Suprapubic skin (tissue), 4 donors: ENCODE results near the gene ADAP1. TPM values are rescaled to one million over a fixed set of nuclear protein-coding genes. Genes with fewer than 3 reads are reported as not detected.
A peak's percentile ranks its signal among the peaks of the same experiment; 100 is the strongest.

Source experiments
- DNase-seq, 2 donors: peaks; one replicate each; pipeline ENCODE4 v3.0.0-alpha.2; 2019; ENCODE audit warnings: low spot score in 2 of 2
- H3K27ac ChIP-seq: fragments of 200-600 bp; sonication (generic); one replicate; pipeline ENCODE4 v1.5.1; 2019
- H3K27me3 ChIP-seq: fragments of 200-600 bp; sonication (generic); one replicate; pipeline ENCODE4 v1.5.1; 2019
- H3K36me3 ChIP-seq: fragments of 200-600 bp; sonication (generic); one replicate; pipeline ENCODE4 v1.5.1; 2019
- H3K4me1 ChIP-seq: fragments of 200-600 bp; sonication (generic); one replicate; pipeline ENCODE4 v1.5.1; 2019
- H3K4me3 ChIP-seq: fragments of 200-600 bp; sonication (generic); one replicate; pipeline ENCODE4 v1.5.1; 2019; ENCODE audit warnings: mild to moderate bottlenecking
- H3K9me3 ChIP-seq: fragments of 200-600 bp; sonication (generic); one replicate; pipeline ENCODE4 v1.5.1; 2019
- CTCF ChIP-seq, 2 donors: fragments of 200-600 bp in 1 of 2; fragments of 450-650 bp in 1 of 2; sonication (generic) in 1 of 2; IDR thresholded peaks; one replicate each; pipeline ENCODE4 v1.5.1; 2016 to 2019; ENCODE audit warnings: antibody characterized with exemption in 2 of 2, mild to moderate bottlenecking in 1 of 2, moderate library complexity in 1 of 2
- EP300 ChIP-seq: sonication (generic); formaldehyde crosslinking; IDR thresholded peaks from one replicate; pipeline ENCODE4 v1.6.1; 2017; ENCODE audit warnings: antibody characterized with exemption
- POLR2A ChIP-seq, 2 donors: fragments of 450-650 bp; IDR thresholded peaks; one replicate each; pipeline ENCODE4 v1.6.1; 2017; ENCODE audit warnings: antibody characterized with exemption in 2 of 2, mild to moderate bottlenecking in 2 of 2, moderate library complexity in 2 of 2
- POLR2AphosphoS5 ChIP-seq, 3 donors: sonication (generic); formaldehyde crosslinking; IDR thresholded peaks; one replicate each; pipeline ENCODE4 v1.6.1; 2017; ENCODE audit warnings: antibody characterized with exemption in 3 of 3
- WGBS: methylation state at CpG from one replicate; pipeline ENCODE4 v1.1.5; 2018; 5-methylcytosine and 5-hydroxymethylcytosine counted together
- total RNA-seq, 4 donors: library from RNA; depleted of rRNA; stranded (reverse); fragments of >200 nt; gene quantifications; one replicate each; pipeline ENCODE4 v1.1.0, GENCODE V29; 2016

The ADAP1 gene
- total RNA-seq, 4 donors from 2014 or later = 4.1 to 9.1 (median 6.3) TPM

GRCh38 chr7:865921-866320, 88.6 kb downstream of the ADAP1 start:
- Histone ChIP-seq H3K36me3 (peaks cover 84% of the 10 kb centered on the region), H3K9me3 (no peaks in the 10 kb centered on the region), H3K4me3 (no peak overlapping the region), H3K27ac (peak overlapping the region; percentile 84), H3K4me1 (peaks cover 25% of the 10 kb centered on the region), H3K27me3 (no peaks in the 10 kb centered on the region)
- TF ChIP-seq EP300 (no peak), CTCF (IDR thresholded peaks at IDR 0.05) (no peak), POLR2AphosphoS5 (IDR thresholded peaks at IDR 0.05) (no peak), POLR2A (IDR thresholded peaks at IDR 0.05) (no peak)
- no peak for DNase-seq
- 98% methylated on average over 25 of the region's 25 CpGs for WGBS

- DNase-seq = no peak
- peaks cover 19% of the 10 kb centered on the region for H3K4me1 ChIP-seq
- no peak for TF ChIP-seq POLR2AphosphoS5 (IDR thresholded peaks at IDR 0.05)
- TF ChIP-seq POLR2A (IDR thresholded peaks at IDR 0.05) = no peak
- no peak for TF ChIP-seq EP300
- no peak for TF ChIP-seq CTCF (IDR thresholded peaks at IDR 0.05)
- no peak overlapping the region for H3K27ac ChIP-seq
- no peak overlapping the region for H3K4me3 ChIP-seq
- 87% methylated on average over 16 of the region's 16 CpGs for WGBS
- no peaks in the 10 kb centered on the region for H3K9me3 ChIP-seq
- no peaks in the 10 kb centered on the region for H3K27me3 ChIP-seq
- peaks cover 92% of the 10 kb centered on the region for H3K36me3 ChIP-seq
These were observed 91.4 kb downstream of the ADAP1 start for GRCh38 chr7:863106-863505.

- no peak for DNase-seq
- Histone ChIP-seq H3K36me3 (peaks cover 97% of the 10 kb centered on the region), H3K4me3 (no peak overlapping the region), H3K27ac (no peak overlapping the region), H3K27me3 (no peaks in the 10 kb centered on the region), H3K4me1 (peaks cover 9% of the 10 kb centered on the region), H3K9me3 (no peaks in the 10 kb centered on the region)
- TF ChIP-seq CTCF (IDR thresholded peaks at IDR 0.05) (no peak), EP300 (no peak), POLR2A (IDR thresholded peaks at IDR 0.05) (no peak), POLR2AphosphoS5 (IDR thresholded peaks at IDR 0.05) (no peak)
- 85% methylated on average over 6 of the region's 6 CpGs for WGBS
These were observed 92.3 kb downstream of the ADAP1 start for GRCh38 chr7:862157-862556.

GRCh38 chr7:861222-861621, 93.3 kb downstream of the ADAP1 start:
- no peak overlapping the region for H3K4me3 ChIP-seq
- WGBS = 89% methylated on average over 9 of the region's 9 CpGs
- peaks cover 2% of the 10 kb centered on the region for H3K4me1 ChIP-seq
- H3K27ac ChIP-seq = no peak overlapping the region
- peaks cover 98% of the 10 kb centered on the region for H3K36me3 ChIP-seq
- H3K27me3 ChIP-seq = no peaks in the 10 kb centered on the region
- H3K9me3 ChIP-seq = no peaks in the 10 kb centered on the region
- no peak for DNase-seq
- no peak for TF ChIP-seq CTCF (IDR thresholded peaks at IDR 0.05)
- no peak for TF ChIP-seq EP300
- no peak for TF ChIP-seq POLR2A (IDR thresholded peaks at IDR 0.05)
- no peak for TF ChIP-seq POLR2AphosphoS5 (IDR thresholded peaks at IDR 0.05)

GRCh38 chr7:860149-860548, 94.3 kb downstream of the ADAP1 start:
- no peaks in the 10 kb centered on the region for H3K4me1 ChIP-seq
- H3K4me3 ChIP-seq = no peak overlapping the region
- H3K36me3 ChIP-seq = peaks cover 98% of the 10 kb centered on the region
- no peak for TF ChIP-seq POLR2A (IDR thresholded peaks at IDR 0.05)
- TF ChIP-seq POLR2AphosphoS5 (IDR thresholded peaks at IDR 0.05) = no peak
- TF ChIP-seq CTCF (IDR thresholded peaks at IDR 0.05) = no peak
- TF ChIP-seq EP300 = no peak
- DNase-seq = no peak
- 93% methylated on average over 21 of the region's 21 CpGs for WGBS
- H3K27ac ChIP-seq = no peak overlapping the region
- no peaks in the 10 kb centered on the region for H3K9me3 ChIP-seq
- H3K27me3 ChIP-seq = no peaks in the 10 kb centered on the region
